Peyer's patch (tissue), 4 donors: ENCODE data around the gene SKI. TPM values are rescaled to one million over a fixed set of nuclear protein-coding genes. Genes with fewer than 3 reads are reported as not detected.

ENCODE experiments used
- DNase-seq, 3 donors: peaks; one replicate each; pipeline ENCODE4 v3.0.0-alpha.2; 2017 to 2019
- H3K27ac ChIP-seq, 4 donors: fragments of 200-600 bp; sonication (generic); one replicate each; pipeline ENCODE4 v1.5.1; 2016 to 2019
- H3K27me3 ChIP-seq, 2 donors: fragments of 200-600 bp; sonication (generic); one replicate each; pipeline ENCODE4 v1.5.1; 2019
- H3K36me3 ChIP-seq, 3 donors: fragments of 200-600 bp; sonication (generic); one replicate each; pipeline ENCODE4 v1.5.1; 2016 to 2019
- H3K4me1 ChIP-seq, 4 donors: fragments of 200-600 bp; sonication (generic); one replicate each; pipeline ENCODE4 v1.5.1; 2016 to 2019
- H3K4me3 ChIP-seq, 4 donors: fragments of 200-600 bp; sonication (generic); 1 replicate in 3 of 4; 2 replicates in 1 of 4; pipeline ENCODE4 v1.5.1; 2016 to 2019; ENCODE audit warnings: mild to moderate bottlenecking in 1 of 4
- H3K9me3 ChIP-seq, 4 donors: fragments of 200-600 bp; sonication (generic); one replicate each; pipeline ENCODE4 v1.5.1; 2016 to 2019; ENCODE audit warnings: mild to moderate bottlenecking in 1 of 4
- CTCF ChIP-seq, 6 experiments: fragments of 450-650 bp in 4 of 6; fragments of 200-600 bp in 2 of 6; sonication (generic) in 1 of 6; IDR thresholded peaks; one replicate each; pipeline ENCODE4 v1.5.1; 2017 to 2019; ENCODE audit warnings: antibody characterized with exemption in 6 of 6, mild to moderate bottlenecking in 3 of 6, moderate library complexity in 1 of 6
- POLR2A ChIP-seq, 2 donors: fragments of 450-650 bp; IDR thresholded peaks; one replicate each; pipeline ENCODE4 v1.5.1; 2017; ENCODE audit warnings: antibody characterized with exemption in 2 of 2, mild to moderate bottlenecking in 2 of 2, moderate library complexity in 2 of 2
- total RNA-seq, 4 donors: library from RNA; depleted of rRNA; stranded (reverse); fragments of >200 nt; gene quantifications; one replicate each; pipeline ENCODE4 v1.1.0, GENCODE V29; 2016

Gene SKI
- total RNA-seq, 4 donors from 2014 or later: 20.1 to 41.5 (median 37.1) TPM

- Histone ChIP-seq H3K4me1 (peaks cover 4 to 30% (median 14%) of the 10 kb centered on the region in 4 donors), H3K9me3 (no peaks in the 10 kb centered on the region), H3K27ac (no peak overlapping the region), H3K27me3 (no peaks in the 10 kb centered on the region), H3K4me3 (no peak overlapping the region), H3K36me3 (no peaks in the 10 kb centered on the region)
- DNase-seq: no peak
- no peak for TF ChIP-seq CTCF (IDR thresholded peaks at IDR 0.05)
Measured at GRCh38 chr1:2215909-2216766, 12.0 kb upstream of the SKI start.

- H3K9me3 ChIP-seq: no peaks in the 10 kb centered on the region
- TF ChIP-seq CTCF (IDR thresholded peaks at IDR 0.05) (no peak), POLR2A (IDR thresholded peaks at IDR 0.05) (no peak)
- DNase-seq: no peak
- H3K27ac ChIP-seq: no peak overlapping the region
- no peaks in the 10 kb centered on the region for H3K27me3 ChIP-seq
- peaks cover 4 to 30% (median 14%) of the 10 kb centered on the region in 4 donors for H3K4me1 ChIP-seq
- no peaks in the 10 kb centered on the region for H3K36me3 ChIP-seq
- no peak overlapping the region for H3K4me3 ChIP-seq
Measured at GRCh38 chr1:2216767-2217058, 11.4 kb upstream of the SKI start.

GRCh38 chr1:2221271-2221670 is 6.8 kb upstream of the SKI start:
- TF ChIP-seq POLR2A (IDR thresholded peaks at IDR 0.05) (no peak), CTCF (IDR thresholded peaks at IDR 0.05) (no peak)
- no peak overlapping the region for H3K4me3 ChIP-seq
- no peaks in the 10 kb centered on the region for H3K4me1 ChIP-seq
- H3K9me3 ChIP-seq: no peaks in the 10 kb centered on the region
- H3K27me3 ChIP-seq: no peaks in the 10 kb centered on the region
- H3K27ac ChIP-seq: no peak overlapping the region
- no peaks in the 10 kb centered on the region for H3K36me3 ChIP-seq
- DNase-seq: no peak

GRCh38 chr1:2224170-2224584 is 3.9 kb upstream of the SKI start:
- H3K9me3 ChIP-seq: no peaks in the 10 kb centered on the region
- H3K4me1 ChIP-seq: peaks cover 0 to 9% (median 3%) of the 10 kb centered on the region in 4 donors
- H3K27ac ChIP-seq: no peak overlapping the region
- no peaks in the 10 kb centered on the region for H3K36me3 ChIP-seq
- no peak overlapping the region for H3K4me3 ChIP-seq
- TF ChIP-seq POLR2A (IDR thresholded peaks at IDR 0.05) (no peak), CTCF (IDR thresholded peaks at IDR 0.05) (no peak)
- H3K27me3 ChIP-seq: no peaks in the 10 kb centered on the region
- no peak for DNase-seq

GRCh38 chr1:2224631-2225428 is 3.3 kb upstream of the SKI start:
- Histone ChIP-seq H3K27ac (no peak overlapping the region), H3K9me3 (no peaks in the 10 kb centered on the region), H3K27me3 (no peaks in the 10 kb centered on the region), H3K4me3 (no peak overlapping the region), H3K36me3 (no peaks in the 10 kb centered on the region), H3K4me1 (peaks cover 0 to 16% (median 5%) of the 10 kb centered on the region in 4 donors)
- TF ChIP-seq POLR2A (IDR thresholded peaks at IDR 0.05) (no peak), CTCF (IDR thresholded peaks at IDR 0.05) (no peak)
- DNase-seq: no peak
